Measurements from ENCODE around the gene NFKB1.

Gene NFKB1

DNA sequence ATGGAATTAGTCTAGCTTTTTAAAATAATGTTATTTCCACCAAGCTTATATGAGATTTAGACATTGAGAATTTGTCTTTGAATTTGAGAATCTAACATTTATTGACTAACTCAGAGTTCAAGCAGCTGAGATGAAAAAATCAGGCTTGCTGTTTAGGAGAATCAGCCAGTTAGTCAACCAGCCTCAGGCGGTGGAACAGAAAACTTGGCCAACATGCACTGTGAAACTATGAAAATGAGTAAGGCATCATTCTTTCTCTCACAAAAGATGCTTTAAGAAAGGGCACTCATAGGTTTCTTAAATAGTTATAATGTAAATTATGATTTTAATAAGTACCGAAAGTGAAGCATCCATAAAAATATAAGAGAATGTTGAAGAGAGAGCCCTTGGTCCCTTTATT is 84.2 kb downstream of the NFKB1 start:
- no peak for DNase-seq (ENCODE audit: low read depth)

DNA sequence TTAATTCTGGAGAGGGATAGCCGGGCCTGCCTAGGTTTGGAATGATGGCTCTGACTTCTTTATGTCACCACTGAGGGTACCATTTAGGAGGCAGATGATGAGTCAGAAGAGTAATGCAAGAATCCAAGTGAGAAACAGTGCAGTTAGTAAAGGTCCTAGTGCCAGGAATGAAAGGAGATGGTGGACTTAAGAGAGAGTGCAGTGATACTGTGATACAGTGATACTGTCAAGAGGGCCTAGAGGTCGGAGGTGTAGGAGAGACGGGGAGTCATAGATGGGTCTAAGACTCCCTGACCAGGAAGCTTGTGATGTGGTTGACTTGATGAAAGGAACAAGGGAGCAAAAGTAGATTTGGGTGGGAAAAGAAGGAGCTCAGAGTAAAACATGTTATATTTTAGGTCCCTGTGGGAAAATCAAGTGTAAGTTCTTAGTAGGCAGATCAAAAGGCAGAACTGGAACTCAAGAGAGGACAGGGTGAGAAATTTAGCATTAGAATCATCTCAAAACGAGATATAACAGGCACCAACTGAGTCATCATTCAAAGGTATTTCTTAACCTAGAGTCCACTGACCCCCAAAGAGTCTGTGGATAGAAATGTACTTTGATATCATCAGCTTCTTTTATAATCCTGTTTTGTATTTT is 85.0 kb downstream of the NFKB1 start:
- no peak for DNase-seq (ENCODE audit: low read depth)
- TF ChIP-seq, protein P1, sequence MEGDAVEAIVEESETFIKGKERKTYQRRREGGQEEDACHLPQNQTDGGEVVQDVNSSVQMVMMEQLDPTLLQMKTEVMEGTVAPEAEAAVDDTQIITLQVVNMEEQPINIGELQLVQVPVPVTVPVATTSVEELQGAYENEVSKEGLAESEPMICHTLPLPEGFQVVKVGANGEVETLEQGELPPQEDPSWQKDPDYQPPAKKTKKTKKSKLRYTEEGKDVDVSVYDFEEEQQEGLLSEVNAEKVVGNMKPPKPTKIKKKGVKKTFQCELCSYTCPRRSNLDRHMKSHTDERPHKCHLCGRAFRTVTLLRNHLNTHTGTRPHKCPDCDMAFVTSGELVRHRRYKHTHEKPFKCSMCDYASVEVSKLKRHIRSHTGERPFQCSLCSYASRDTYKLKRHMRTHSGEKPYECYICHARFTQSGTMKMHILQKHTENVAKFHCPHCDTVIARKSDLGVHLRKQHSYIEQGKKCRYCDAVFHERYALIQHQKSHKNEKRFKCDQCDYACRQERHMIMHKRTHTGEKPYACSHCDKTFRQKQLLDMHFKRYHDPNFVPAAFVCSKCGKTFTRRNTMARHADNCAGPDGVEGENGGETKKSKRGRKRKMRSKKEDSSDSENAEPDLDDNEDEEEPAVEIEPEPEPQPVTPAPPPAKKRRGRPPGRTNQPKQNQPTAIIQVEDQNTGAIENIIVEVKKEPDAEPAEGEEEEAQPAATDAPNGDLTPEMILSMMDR (conservative IDR thresholded peaks at IDR 0.05; ENCODE audit: low read depth, low read length), result no peak

More for the DNA sequence above, 84.2 kb downstream of the NFKB1 start:
- TF ChIP-seq, protein P1 (conservative IDR thresholded peaks at IDR 0.05; ENCODE audit: low read depth, low read length), result no peak
- H3K4me3 ChIP-seq (ENCODE audit: low read length), result no peak overlapping the region

DNA sequence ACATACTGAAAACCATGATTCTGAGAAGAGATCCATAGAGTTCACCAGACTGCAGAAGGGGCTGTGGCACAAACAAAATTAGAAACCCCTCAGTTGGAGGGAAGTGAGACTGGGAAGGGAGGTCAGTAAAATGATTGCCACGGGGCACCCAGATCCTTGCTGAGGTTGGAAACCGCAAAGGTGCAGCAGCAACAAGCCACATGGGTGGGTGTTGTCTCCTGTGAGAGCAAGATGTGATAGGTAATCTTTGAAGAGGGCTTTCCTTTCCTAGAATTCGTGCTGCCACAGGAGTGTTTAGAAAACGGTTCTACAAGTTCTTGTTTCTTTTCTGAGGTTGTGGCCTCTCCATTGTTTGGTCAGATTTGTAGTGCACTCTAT is 85.5 kb downstream of the NFKB1 start:
- TF ChIP-seq, protein P1 (conservative IDR thresholded peaks at IDR 0.05; ENCODE audit: low read depth, low read length), result no peak
- H3K4me3 ChIP-seq (ENCODE audit: low read length), result no peak overlapping the region
- no peak for DNase-seq (ENCODE audit: low read depth)

More for the DNA sequence above, 85.0 kb downstream of the NFKB1 start:
- no peak overlapping the region for H3K4me3 ChIP-seq (ENCODE audit: low read length)

DNA sequence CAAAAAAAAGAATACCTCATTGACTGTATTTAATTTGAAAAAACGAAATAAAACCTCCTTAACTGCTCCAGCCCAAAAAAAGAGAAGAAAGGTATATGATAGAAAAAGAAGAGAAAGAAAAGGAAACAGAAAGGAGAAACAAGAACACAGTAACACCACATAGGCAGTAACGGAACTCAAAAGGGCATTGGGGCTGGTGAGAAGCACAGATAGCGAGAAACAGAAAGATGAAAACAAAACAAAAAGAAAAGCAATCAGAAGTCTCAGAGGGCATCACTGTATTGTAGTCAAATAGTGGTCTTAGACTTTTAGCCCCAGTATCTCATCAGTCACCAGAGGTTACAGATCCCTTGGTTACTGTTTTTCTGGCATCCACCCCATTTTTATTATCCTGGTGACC is 88.6 kb downstream of the NFKB1 start:
- no peak for DNase-seq (ENCODE audit: low read depth)
- H3K4me3 ChIP-seq (ENCODE audit: low read length), result no peak overlapping the region
- TF ChIP-seq, protein P1 (conservative IDR thresholded peaks at IDR 0.05; ENCODE audit: low read depth, low read length), result no peak

DNA sequence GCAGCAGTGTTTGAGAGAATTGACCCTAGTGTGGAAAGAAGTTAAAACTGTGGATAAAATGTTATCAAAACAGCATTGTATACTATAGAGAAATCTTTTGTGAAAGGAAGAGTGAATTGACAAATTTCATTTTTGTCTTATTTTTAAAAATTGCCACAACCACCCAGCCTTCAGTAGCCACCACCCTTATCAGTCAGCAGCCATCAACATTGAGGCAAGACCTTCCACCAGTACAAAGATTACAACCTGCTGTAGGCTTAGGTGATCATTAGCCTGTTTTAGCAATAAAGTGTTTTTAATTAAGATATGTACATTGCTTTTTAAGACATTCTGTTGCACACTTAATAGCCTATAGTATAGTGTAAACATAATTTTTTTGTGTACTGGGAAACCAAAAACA is 91.1 kb downstream of the NFKB1 start:
- TF ChIP-seq, protein P1 (conservative IDR thresholded peaks at IDR 0.05; ENCODE audit: low read depth, low read length), result no peak
- no peak for DNase-seq (ENCODE audit: low read depth)
- H3K4me3 ChIP-seq (ENCODE audit: low read length), result no peak overlapping the region

DNA sequence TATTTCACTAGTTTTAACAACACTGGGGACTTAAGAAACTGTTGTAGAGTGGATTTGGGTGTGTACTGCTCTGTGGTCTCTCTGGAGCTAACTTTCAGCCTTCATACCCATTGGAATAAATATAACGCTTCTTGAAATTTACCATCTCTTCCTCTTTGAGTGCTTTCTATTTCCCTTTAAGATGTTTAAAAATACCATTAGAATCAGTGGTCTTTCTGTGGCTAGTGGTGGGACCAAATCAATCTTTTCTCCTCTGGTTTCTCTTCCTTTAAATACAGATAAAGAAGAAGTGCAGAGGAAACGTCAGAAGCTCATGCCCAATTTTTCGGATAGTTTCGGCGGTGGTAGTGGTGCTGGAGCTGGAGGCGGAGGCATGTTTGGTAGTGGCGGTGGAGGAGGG is 92.0 kb downstream of the NFKB1 start:
- no peak overlapping the region for H3K4me3 ChIP-seq (ENCODE audit: low read length)
- DNase-seq (ENCODE audit: low read depth), result no peak
- TF ChIP-seq, protein P1 (conservative IDR thresholded peaks at IDR 0.05; ENCODE audit: low read depth, low read length), result no peak

DNA sequence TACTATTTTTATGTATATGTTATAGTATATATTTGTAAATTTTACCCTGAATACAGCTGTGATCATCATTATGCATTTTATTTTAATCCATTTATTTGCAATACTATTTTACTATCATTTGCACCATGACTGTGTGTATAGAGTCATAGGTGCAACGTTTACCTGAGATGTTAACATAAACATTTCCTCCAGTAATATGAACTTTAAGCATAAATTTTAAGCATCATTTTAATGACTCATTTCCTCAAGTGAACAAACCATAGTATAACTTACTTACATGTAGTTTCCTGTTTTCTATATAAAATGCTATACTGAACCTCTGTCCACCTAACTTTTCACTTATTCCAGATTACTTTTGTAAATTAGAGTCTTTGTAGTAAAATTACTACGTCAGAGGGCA is 92.8 kb downstream of the NFKB1 start:
- TF ChIP-seq, protein P1 (conservative IDR thresholded peaks at IDR 0.05; ENCODE audit: low read depth, low read length), result no peak
- no peak overlapping the region for H3K4me3 ChIP-seq (ENCODE audit: low read length)
- DNase-seq (ENCODE audit: low read depth), result no peak

All from retinal pigment epithelial cell (primary cell).